Mesenchymal stem cell (in vitro differentiated cells and primary cell): ENCODE measurements around the gene PCDHGB1.
"Not testable (repeated sequence)": the region's sequence is repeated elsewhere in the genome, so short reads cannot be mapped to it uniquely, and the experiment has no call there.

Experiments used
- DNase-seq: peaks from one replicate; pipeline ENCODE4 v3.0.0-alpha.2; 2013
- H2AFZ ChIP-seq: one replicate; pipeline ENCODE4 v1.6.1; 2013; ENCODE audit warnings: low read depth, mild to moderate bottlenecking, control low read depth, inconsistent platforms, low read length, moderate library complexity
- H2AK5ac ChIP-seq: 2 replicates; pipeline ENCODE4 v1.6.1; 2013; ENCODE audit warnings: low read length, moderate library complexity, mild to moderate bottlenecking, inconsistent platforms; ENCODE audit not compliant: severe bottlenecking
- H2BK120ac ChIP-seq: one replicate; pipeline ENCODE4 v1.6.1; 2013; ENCODE audit warnings: low read depth, mild to moderate bottlenecking, inconsistent platforms, low read length, moderate library complexity
- H2BK12ac ChIP-seq, 2 experiments: one replicate each; pipeline ENCODE4 v1.6.1; 2013; ENCODE audit warnings: inconsistent platforms in 2 of 2, low read length in 2 of 2, mild to moderate bottlenecking in 2 of 2, moderate library complexity in 2 of 2, control low read depth in 1 of 2
- H2BK15ac ChIP-seq: one replicate; pipeline ENCODE4 v1.6.1; 2013; ENCODE audit warnings: mild to moderate bottlenecking, low read depth, inconsistent platforms; ENCODE audit not compliant: poor library complexity, severe bottlenecking
- H2BK5ac ChIP-seq: 2 replicates; pipeline ENCODE4 v1.6.1; 2013; ENCODE audit warnings: low read depth, mild to moderate bottlenecking, low read length, control low read depth, inconsistent platforms; ENCODE audit not compliant: poor library complexity, severe bottlenecking
- H3K14ac ChIP-seq, 2 experiments: one replicate each; pipeline ENCODE4 v1.6.1; 2013; ENCODE audit warnings: inconsistent platforms in 2 of 2, low read length in 2 of 2, control low read depth in 1 of 2, mild to moderate bottlenecking in 1 of 2, moderate library complexity in 1 of 2
- H3K18ac ChIP-seq, 2 experiments: one replicate each; pipeline ENCODE4 v1.6.1; 2013; ENCODE audit warnings: inconsistent platforms in 2 of 2, low read length in 2 of 2, control low read depth in 1 of 2, low read depth in 1 of 2, mild to moderate bottlenecking in 1 of 2
- H3K23ac ChIP-seq, 2 experiments: one replicate each; pipeline ENCODE4 v1.6.1; 2013; ENCODE audit warnings: inconsistent platforms in 2 of 2, low read length in 2 of 2, mild to moderate bottlenecking in 2 of 2, moderate library complexity in 2 of 2, control low read depth in 1 of 2
- H3K27ac ChIP-seq: 2 replicates; pipeline ENCODE4 v1.5.1; 2013; ENCODE audit warnings: mild to moderate bottlenecking, moderate library complexity, low read length, control low read depth, inconsistent platforms; ENCODE audit not compliant: poor library complexity, severe bottlenecking
- H3K27me3 ChIP-seq, 2 experiments: 2 replicates each; pipeline versions ENCODE4 v1.6.1 to v1.7.0; 2013; ENCODE audit warnings: low read length in 2 of 2, mild to moderate bottlenecking in 2 of 2, moderate library complexity in 2 of 2, control low read depth in 1 of 2, inconsistent platforms in 1 of 2; ENCODE audit not compliant: control insufficient read depth in 1 of 2, insufficient read depth in 1 of 2
- H3K36me3 ChIP-seq, 2 experiments: 2 replicates each; pipeline versions ENCODE4 v1.6.1 to v1.7.0; 2013; ENCODE audit warnings: low read length in 2 of 2, control low read depth in 1 of 2, inconsistent platforms in 1 of 2, low read depth in 1 of 2, mild to moderate bottlenecking in 1 of 2; ENCODE audit not compliant: insufficient read depth in 2 of 2, control insufficient read depth in 1 of 2
- H3K4ac ChIP-seq, 2 experiments: one replicate each; pipeline ENCODE4 v1.6.1; 2013; ENCODE audit warnings: inconsistent platforms in 2 of 2, low read length in 2 of 2, mild to moderate bottlenecking in 2 of 2, moderate library complexity in 2 of 2, control low read depth in 1 of 2, low read depth in 1 of 2
- H3K4me1 ChIP-seq: 2 replicates; pipeline ENCODE4 v1.6.1; 2013; ENCODE audit warnings: low read depth, low read length, control low read depth; ENCODE audit not compliant: control insufficient read depth, insufficient read depth
- H3K4me2 ChIP-seq: 2 replicates; pipeline ENCODE4 v1.6.1; 2013; ENCODE audit warnings: low read length, mild to moderate bottlenecking, inconsistent platforms; ENCODE audit not compliant: poor library complexity, severe bottlenecking
- H3K4me3 ChIP-seq, 2 experiments: 2 replicates each; pipeline versions ENCODE4 v1.5.1 to v1.7.0; 2013; ENCODE audit warnings: low read length in 2 of 2, mild to moderate bottlenecking in 2 of 2, control low read depth in 1 of 2, low read depth in 1 of 2; ENCODE audit not compliant: insufficient read depth in 1 of 2
- H3K79me1 ChIP-seq: replicated peaks from 2 replicates; pipeline ENCODE4 v1.6.1; 2013; ENCODE audit warnings: mild to moderate bottlenecking, control low read depth, low read length, inconsistent platforms; ENCODE audit not compliant: poor library complexity, severe bottlenecking
- H3K9ac ChIP-seq: 2 replicates; pipeline ENCODE4 v1.7.0; 2013; ENCODE audit warnings: mild to moderate bottlenecking, low read length, moderate library complexity
- H3K9me3 ChIP-seq: 2 replicates; pipeline ENCODE4 v1.7.0; 2013; ENCODE audit warnings: mild to moderate bottlenecking, low read length; ENCODE audit not compliant: control insufficient read depth
- H4K8ac ChIP-seq: one replicate; pipeline ENCODE4 v1.6.1; 2013; ENCODE audit warnings: inconsistent platforms, mild to moderate bottlenecking, low read length, moderate library complexity
- H4K91ac ChIP-seq: one replicate; pipeline ENCODE4 v1.6.1; 2013; ENCODE audit warnings: mild to moderate bottlenecking, low read length, inconsistent platforms
- WGBS: methylation state at CpG from one replicate; pipeline ENCODE4 v1.1.7; 2013; ENCODE audit warnings: mixed read lengths; 5-methylcytosine and 5-hydroxymethylcytosine counted together

PCDHGB1 gene

DNA sequence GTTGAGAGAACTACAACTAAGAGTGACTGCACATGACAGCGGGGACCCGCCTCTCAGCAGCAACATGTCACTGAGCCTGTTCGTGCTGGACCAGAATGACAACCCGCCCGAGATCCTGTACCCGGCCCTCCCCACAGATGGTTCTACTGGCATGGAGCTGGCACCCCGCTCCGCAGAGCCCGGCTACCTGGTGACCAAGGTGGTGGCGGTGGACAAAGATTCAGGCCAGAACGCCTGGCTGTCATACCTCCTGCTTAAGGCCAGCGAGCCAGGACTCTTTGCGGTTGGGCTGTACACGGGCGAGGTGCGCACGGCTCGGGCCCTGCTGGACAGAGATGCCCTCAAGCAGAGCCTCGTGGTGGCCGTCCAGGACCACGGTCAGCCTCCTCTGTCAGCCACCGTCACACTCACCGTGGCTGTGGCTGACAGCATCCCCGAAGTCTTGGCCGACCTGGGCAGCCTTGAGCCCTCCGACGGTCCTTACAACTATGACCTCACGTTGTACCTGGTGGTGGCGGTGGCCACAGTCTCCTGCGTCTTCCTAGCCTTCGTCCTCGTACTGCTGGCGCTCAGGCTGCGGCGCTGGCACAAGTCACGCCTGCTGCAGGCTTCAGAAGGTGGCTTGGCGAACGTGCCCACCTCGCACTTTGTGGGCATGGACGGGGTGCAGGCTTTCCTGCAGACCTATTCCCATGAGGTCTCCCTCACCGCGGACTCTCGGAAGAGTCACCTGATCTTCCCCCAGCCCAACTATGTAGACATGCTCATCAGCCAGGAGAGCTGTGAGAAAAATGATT, 34.8 kb downstream of the PCDHGB1 start:
- H3K4ac ChIP-seq: no peak overlapping the region
- peaks cover 7% of the 10 kb centered on the region for H3K79me1 ChIP-seq
- no peak overlapping the region for H3K4me3 ChIP-seq
- no peak overlapping the region for H2BK15ac ChIP-seq
- peaks cover 2% of the 10 kb centered on the region for H3K4me1 ChIP-seq
- DNase-seq: no peak
- no peak overlapping the region for H2AFZ ChIP-seq
- no peak overlapping the region for H3K4me2 ChIP-seq
- H3K14ac ChIP-seq: no peak overlapping the region
- H2AK5ac ChIP-seq: no peak overlapping the region
- H3K27me3 ChIP-seq: no peaks in the 10 kb centered on the region
- H3K23ac ChIP-seq: no peak overlapping the region
- no peak overlapping the region for H3K18ac ChIP-seq
- H3K27ac ChIP-seq: no peak overlapping the region
- H2BK5ac ChIP-seq: no peak overlapping the region
- no peak overlapping the region for H4K91ac ChIP-seq
- H3K9ac ChIP-seq: no peak overlapping the region
- H3K36me3 ChIP-seq: peaks cover 0 to 8% of the 10 kb centered on the region in 2 experiments
- no peak overlapping the region for H2BK120ac ChIP-seq
- 92% methylated on average over 40 of the region's 43 CpGs for WGBS
- peaks cover 44% of the 10 kb centered on the region for H3K9me3 ChIP-seq
- no peak overlapping the region for H2BK12ac ChIP-seq
- H4K8ac ChIP-seq: no peak overlapping the region

DNA sequence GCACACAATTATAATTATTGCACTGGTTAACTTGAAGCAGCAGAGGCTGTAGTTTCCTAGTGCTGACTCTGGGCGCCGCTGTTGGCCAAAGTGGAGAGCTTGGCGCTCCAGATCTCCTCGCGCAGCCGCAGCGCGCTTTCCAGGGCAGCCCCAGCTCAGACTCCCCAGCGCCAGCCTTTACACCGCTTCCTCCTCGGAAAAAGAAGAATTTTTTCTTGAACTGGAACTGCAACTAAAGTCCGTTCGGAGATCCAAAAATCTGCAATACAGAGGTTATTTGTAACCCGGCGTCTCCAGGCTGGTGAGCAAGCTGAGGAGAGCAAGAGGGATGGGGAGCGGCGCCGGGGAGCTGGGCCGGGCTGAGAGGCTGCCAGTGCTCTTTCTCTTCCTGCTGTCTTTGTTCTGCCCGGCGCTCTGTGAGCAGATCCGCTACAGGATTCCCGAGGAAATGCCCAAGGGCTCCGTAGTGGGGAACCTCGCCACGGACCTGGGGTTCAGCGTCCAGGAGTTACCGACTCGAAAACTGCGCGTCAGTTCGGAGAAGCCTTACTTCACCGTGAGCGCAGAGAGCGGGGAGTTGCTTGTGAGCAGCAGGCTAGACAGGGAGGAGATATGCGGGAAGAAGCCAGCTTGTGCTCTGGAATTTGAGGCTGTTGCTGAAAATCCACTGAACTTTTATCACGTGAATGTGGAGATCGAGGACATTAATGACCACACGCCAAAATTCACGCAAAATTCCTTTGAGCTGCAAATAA, 37.8 kb downstream of the PCDHGB1 start, which contains the start of gene PCDHGB4:
TSS of gene PCDHGB4 (plus strand) at position 142 of the 755 bp plus-strand sequence. CDS start at position 329, 187 bp downstream.
- Histone ChIP-seq H3K4me3 (peak within 1 kb of the TSS; percentile 47 to 62), H3K9me3 (peaks cover 62% of the 10 kb centered on the region), H3K36me3 (peaks cover 0 to 14% of the 10 kb centered on the region in 2 experiments), H3K79me1 (peaks cover 12% of the 10 kb centered on the region), H3K27ac (peak within 1 kb of the TSS; percentile 57)
- not testable (repeated sequence) for H3K23ac ChIP-seq, H3K4me1 ChIP-seq, H3K27me3 ChIP-seq, H2AFZ ChIP-seq, H3K14ac ChIP-seq, H4K91ac ChIP-seq, H3K9ac ChIP-seq, H2BK120ac ChIP-seq, H3K4ac ChIP-seq, H2BK5ac ChIP-seq, H3K4me2 ChIP-seq, H4K8ac ChIP-seq, H2BK12ac ChIP-seq, H2AK5ac ChIP-seq, H3K18ac ChIP-seq, H2BK15ac ChIP-seq
- DNase-seq: peak; percentile 74
- 21% methylated on average over 10 of the region's 40 CpGs for WGBS

DNA sequence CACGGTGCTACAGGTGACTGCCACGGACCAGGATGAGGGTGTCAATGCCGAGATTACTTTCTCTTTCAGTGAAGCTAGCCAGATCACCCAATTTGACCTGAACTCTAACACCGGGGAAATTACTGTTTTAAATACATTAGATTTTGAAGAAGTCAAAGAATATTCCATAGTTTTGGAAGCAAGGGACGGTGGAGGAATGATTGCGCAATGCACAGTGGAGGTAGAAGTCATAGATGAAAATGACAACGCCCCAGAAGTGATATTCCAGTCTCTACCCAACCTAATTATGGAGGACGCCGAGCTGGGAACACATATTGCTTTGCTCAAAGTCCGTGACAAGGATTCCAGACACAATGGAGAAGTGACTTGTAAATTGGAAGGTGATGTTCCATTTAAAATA, 38.8 kb downstream of the PCDHGB1 start:
- H2BK15ac ChIP-seq: no peak overlapping the region
- peaks cover 0 to 22% of the 10 kb centered on the region in 2 experiments for H3K36me3 ChIP-seq
- no peak overlapping the region for H2BK12ac ChIP-seq
- H3K23ac ChIP-seq: no peak overlapping the region
- H2BK5ac ChIP-seq: no peak overlapping the region
- no peak overlapping the region for H3K4me2 ChIP-seq
- no peak overlapping the region for H2BK120ac ChIP-seq
- no peak overlapping the region for H3K4ac ChIP-seq
- H4K91ac ChIP-seq: no peak overlapping the region
- H3K9ac ChIP-seq: no peak overlapping the region
- H3K9me3 ChIP-seq: peaks cover 63% of the 10 kb centered on the region
- no peak overlapping the region for H3K18ac ChIP-seq
- WGBS: 97% methylated on average over 7 of the region's 10 CpGs
- no peak overlapping the region for H2AK5ac ChIP-seq
- no peak overlapping the region for H3K14ac ChIP-seq
- H4K8ac ChIP-seq: no peak overlapping the region
- H3K79me1 ChIP-seq: peaks cover 18% of the 10 kb centered on the region
- H3K4me1 ChIP-seq: peaks cover 3% of the 10 kb centered on the region
- H3K27me3 ChIP-seq: no peaks in the 10 kb centered on the region
- H3K27ac ChIP-seq: no peak overlapping the region
- H2AFZ ChIP-seq: no peak overlapping the region
- no peak for DNase-seq
- peak overlapping the region in 1 of 2 experiments; percentile 59 for H3K4me3 ChIP-seq
